G401.6 (cell line): ENCODE results near the gene RAB37.

ENCODE experiments used
- FAIRE-seq: peaks from 2 replicates; lab custom pipeline; 2012; peaks lifted over from hg19 to GRCh38; lab: Jason Lieb, UNC

The RAB37 gene

GRCh38 chr17:74779948-74780400 is 42.9 kb downstream of the RAB37 start:
- no peak for FAIRE-seq

GRCh38 chr17:74780443-74781238 is 43.6 kb downstream of the RAB37 start:
- peak; percentile 25 for FAIRE-seq

DNA sequence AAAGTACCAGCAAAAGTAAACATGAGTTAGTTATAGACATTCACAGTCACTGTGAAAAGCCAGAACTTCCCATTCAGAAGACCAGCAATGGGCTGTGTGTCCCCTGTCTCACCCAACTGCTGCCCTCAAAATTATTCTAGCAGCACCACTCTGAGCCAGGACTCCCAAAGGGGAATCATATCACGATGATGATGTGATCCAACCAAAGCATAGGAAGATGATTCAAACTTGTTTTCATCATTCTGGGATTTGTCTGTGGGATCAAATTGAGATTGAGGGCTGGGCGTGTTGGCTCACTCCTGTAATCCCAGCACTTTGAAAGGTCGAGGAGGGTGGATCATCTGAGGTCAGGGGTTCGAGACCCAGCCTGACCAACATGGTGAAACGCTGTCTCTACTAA is 45.5 kb downstream of the RAB37 start:
- FAIRE-seq = no peak

DNA sequence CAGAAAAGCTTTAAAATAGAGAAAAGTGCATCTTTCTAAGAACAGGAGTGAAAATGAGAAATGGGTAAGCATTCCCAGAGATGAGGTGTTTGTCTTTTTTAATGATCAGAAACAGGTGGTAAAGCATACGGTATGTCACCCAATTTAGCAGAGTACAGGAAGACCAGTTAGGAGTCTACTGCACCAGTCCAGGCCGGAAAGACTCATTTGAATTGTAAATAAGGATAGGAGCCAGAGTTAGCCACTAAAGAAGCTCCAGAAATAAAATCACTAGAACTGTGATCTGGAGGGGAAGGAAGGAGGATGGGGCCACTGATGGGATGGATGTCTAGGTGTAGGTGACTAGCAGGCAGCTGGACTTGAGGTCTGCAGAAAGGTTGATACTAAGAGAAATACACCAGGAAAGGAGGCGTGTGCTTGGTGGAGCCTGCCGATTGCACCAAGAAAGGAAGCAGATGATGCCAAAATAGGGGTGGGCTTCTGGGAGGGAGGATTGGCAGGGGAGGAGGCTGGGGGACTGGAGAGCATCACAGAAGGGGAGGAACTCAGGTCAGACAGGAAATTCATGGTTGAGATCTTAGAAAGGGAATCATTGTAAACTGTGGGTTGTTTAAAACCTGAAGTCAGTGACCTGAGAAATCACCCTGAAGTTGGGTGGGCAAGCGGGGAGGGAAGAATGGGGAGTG is 47.2 kb downstream of the RAB37 start:
- FAIRE-seq = no peak

DNA sequence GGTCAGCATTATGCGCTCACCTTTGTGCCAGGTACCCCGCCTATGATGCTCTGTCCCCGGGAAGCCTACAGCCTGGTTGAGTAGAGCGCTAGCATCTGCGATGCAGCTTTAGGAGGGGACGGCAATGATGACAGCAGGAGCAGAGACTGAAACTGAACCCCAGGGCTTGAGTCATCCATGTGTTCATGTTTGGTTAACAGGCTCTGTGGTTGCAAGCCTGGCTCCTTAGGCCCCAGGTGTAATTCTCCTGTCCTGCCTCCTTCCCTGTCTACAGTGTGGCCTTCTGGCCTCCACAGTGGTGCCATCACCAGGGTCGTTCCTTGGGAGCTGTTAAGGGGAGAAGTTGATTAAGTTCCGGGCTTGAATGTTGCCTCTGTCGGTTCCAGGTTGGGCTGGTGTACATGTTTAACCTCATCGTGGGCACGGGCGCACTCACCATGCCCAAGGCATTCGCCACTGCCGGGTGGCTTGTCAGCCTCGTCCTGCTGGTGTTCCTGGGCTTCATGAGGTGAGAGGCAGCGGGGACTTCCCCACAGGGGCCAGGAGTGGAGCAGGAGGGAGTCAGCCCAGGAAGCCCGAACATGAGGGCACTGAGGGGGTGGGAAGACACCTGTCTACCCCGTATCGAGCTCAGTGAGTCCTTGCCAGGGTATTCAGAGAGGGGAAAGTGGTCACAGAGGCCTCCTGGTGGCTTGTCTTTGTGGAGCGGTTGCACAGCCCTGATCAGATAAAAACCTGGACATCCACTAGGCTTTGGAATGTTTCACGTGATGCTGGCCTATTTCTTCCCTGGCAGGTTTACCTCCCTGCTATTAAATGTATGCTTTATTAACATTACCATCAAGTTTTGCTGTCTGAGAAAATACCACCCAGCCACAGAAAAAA is 48.3 kb downstream of the RAB37 start:
- no peak for FAIRE-seq

GRCh38 chr17:74785981-74786360 is 48.9 kb downstream of the RAB37 start:
- FAIRE-seq = no peak

GRCh38 chr17:74786431-74787055 is 49.5 kb downstream of the RAB37 start:
- FAIRE-seq = no peak

DNA sequence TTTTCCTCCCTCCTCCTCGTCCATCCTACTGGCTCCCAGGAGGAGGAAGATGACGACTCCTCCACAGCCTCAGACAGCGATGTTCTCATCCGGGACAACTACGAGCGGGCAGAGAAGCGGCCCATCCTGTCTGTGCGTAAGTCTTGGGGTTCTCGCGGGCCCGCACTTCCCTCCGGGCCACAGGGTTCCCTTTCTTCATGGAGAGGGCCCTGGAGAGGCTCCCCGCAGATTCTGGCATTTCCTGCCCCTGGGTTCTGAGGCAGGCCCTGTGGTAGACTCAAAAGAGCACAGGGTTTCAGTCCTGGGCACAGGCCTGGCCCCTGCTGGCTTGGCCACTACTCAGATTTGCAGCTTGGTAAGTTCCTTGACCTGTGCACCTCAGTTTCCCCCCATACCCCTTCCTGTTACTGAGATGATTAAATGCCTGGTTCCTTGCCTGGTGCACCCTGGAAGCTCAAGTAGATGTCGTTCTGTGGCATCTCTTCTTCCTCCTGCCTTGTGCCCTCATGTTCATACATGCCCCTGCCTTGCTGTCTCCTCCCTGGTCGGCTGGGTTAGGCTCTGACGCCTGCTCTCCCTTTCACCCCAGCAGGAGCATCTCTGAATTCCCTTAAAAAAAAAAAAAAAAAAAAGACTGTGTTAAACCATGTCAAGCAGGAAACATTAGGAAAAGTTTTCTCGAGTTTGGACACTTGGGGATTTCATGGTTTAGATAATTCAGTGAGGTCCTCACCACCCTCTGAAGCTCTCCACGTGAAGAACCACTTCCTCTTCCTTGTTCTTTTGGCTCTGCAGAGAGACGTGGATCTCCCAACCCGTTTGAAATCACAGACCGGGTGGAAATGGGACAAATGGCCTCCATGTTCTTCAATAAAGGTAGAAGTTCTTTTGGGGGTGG is 53.4 kb downstream of the RAB37 start:
- no peak for FAIRE-seq

DNA sequence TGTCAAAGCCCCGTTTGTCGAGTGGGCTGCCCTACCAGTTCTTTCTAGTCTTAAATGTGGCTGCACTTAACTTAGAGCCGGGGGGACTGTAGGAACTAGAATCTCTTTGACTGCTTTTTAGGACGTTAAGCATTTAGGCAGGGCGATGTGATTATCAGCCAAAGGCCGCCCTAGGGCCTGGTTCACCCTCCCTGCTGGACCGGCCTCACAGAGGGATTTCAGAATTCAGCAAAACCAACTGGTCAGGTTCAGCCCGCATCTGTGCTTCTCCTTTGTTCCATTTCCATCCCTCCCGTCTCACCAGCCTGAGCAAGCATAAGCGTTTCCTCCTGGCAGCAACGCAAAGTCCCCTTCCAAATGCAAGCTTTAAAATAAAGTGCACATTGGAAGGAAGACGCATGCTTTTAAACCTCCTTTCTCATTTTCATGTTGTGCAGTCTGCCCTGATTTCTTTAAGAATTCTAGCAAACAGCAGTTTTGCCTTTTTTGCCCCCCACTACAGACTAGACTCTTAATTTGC is 55.6 kb downstream of the RAB37 start:
- no peak for FAIRE-seq

DNA sequence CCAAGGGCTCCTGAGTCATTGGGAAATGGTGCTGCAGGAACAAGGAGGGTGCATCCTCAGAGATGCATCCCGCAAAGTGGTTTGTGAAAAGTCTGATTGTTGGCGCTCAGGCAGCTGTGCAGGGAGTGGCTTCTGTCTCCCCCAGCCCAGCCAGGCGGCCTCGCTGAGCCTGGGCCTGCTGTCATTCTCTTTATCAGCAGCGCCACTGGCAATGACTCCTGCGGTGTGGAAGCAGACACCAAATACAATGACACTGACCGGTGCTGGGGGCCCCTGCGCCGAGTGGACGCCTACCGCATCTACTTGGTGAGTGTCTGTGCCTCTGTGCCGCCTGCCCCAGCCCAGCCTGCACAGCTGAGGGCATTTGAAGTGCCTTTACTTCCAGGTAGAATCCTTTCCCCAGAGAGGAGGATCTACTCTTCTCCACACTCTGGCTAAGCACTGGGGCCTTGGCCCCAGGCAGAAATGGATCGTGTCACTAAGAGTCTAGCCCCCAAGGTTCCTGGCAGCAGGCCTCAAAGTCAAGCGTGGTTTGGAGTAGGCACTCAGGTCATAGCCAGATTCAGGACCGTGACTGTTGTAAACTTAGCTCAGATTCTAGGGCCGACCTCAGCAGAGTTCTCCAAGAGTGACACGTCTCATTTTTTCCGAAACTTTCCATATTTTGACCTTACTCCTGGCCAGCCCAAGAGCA is 58.4 kb downstream of the RAB37 start:
- no peak for FAIRE-seq

DNA sequence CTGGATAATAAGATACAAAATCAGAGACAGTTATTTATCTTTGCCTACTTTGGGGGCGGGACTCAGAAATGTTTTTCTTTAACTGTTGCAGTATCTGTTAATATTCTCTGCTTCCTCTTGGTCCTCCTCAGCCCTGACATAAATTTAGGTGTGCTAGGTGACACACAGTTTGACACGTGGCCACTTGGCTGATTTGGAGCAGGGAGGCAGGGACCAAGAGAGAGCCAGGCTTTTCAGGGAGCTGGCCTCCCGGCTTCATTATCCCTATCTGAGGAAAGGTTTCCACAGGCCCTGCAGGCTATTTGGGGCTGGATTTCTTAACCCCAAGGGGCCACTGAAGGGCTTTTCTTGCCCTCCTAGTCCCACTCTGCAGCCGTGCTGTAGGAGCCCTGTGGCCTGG is 59.2 kb downstream of the RAB37 start:
- FAIRE-seq = no peak

GRCh38 chr17:74796866-74797265 is 59.8 kb downstream of the RAB37 start:
- no peak for FAIRE-seq
